Calu3 (cell line): ENCODE measurements around the gene LRRC31. TPM values are rescaled to one million over a fixed set of nuclear protein-coding genes. Genes with fewer than 3 reads are reported as not detected.

Experiments used
- BruUV-seq: library from RNA; stranded (reverse); fragments of 400-500 nt; replicated peaks from 2 replicates; lab custom pipeline; 2021; lab: Mats Ljungman, UMichigan
- CTCF ChIA-PET: fragments of 300-600 bp; sonication (Branson Sonifier 250); formaldehyde crosslinking; loops from one replicate; lab custom pipeline; 2022; ENCODE audit warnings: antibody characterized with exemption; lab: Charles Lee
- DNase-seq: peaks from one replicate; pipeline ENCODE4 v3.0.0; 2022
- H3K27ac Mint-ChIP-seq: one replicate; pipeline ENCODE4 v1.8.0; 2022; ENCODE audit warnings: mixed read lengths; ENCODE audit not compliant: unreplicated experiment
- H3K27me3 Mint-ChIP-seq: one replicate; pipeline ENCODE4 v1.8.0; 2022; ENCODE audit warnings: mixed read lengths; ENCODE audit not compliant: unreplicated experiment
- H3K36me3 Mint-ChIP-seq: one replicate; pipeline ENCODE4 v1.8.0; 2022; ENCODE audit warnings: mild to moderate bottlenecking, moderate library complexity, mixed read lengths; ENCODE audit not compliant: insufficient read depth, unreplicated experiment
- H3K4me1 Mint-ChIP-seq: one replicate; pipeline ENCODE4 v1.8.0; 2022; ENCODE audit warnings: mild to moderate bottlenecking, low read depth, mixed read lengths; ENCODE audit not compliant: unreplicated experiment
- H3K4me3 Mint-ChIP-seq: one replicate; pipeline ENCODE4 v1.8.0; 2022; ENCODE audit warnings: mild to moderate bottlenecking, low read depth, moderate library complexity, mixed read lengths; ENCODE audit not compliant: unreplicated experiment
- H3K9me3 Mint-ChIP-seq: one replicate; pipeline ENCODE4 v1.8.0; 2022; ENCODE audit warnings: low read depth, mixed read lengths; ENCODE audit not compliant: unreplicated experiment
- CTCF ChIP-seq: fragments of 200-600 bp; IDR thresholded peaks from one replicate; pipeline ENCODE4 v1.8.0; 2022; ENCODE audit warnings: antibody characterized with exemption; ENCODE audit not compliant: unreplicated experiment
- intact Hi-C: fragments of 100-400 bp; cut with micrococcal nuclease; formaldehyde crosslinking; loops from one replicate; pipeline ENCODE4 v1.10.0; 2022; ENCODE audit not compliant: unreplicated experiment
- total RNA-seq: library from RNA; stranded (reverse); gene quantifications from 2 replicates; pipeline ENCODE4 v1.2.3, GENCODE V29; 2022

The LRRC31 gene
- total RNA-seq, 1 experiment from 2014 or later = 2.8 TPM

GRCh38 chr3:169818316-169818715 is 51.4 kb downstream of the LRRC31 start:
- TF ChIP-seq CTCF = no peak
- H3K9me3 Mint-ChIP-seq = peaks cover 8% of the 10 kb centered on the region
- H3K27ac Mint-ChIP-seq = no peak overlapping the region
- intact Hi-C loops = no loop called here
- CTCF ChIA-PET = interaction anchor here (0.5 kb wide), 1 partner anchor 13 kb away, joined by 3 read pairs; no protein-coding TSS in a partner anchor
- no peak for DNase-seq
- peaks cover 31% of the 10 kb centered on the region for H3K27me3 Mint-ChIP-seq
- no peaks in the 10 kb centered on the region for H3K4me1 Mint-ChIP-seq
- H3K36me3 Mint-ChIP-seq = peaks cover 16% of the 10 kb centered on the region
- no TSS peak for BruUV-seq
- H3K4me3 Mint-ChIP-seq = no peak overlapping the region

- CTCF ChIA-PET = no interaction called here
- Mint-ChIP-seq H3K9me3 (peaks cover 8% of the 10 kb centered on the region), H3K4me1 (no peaks in the 10 kb centered on the region), H3K4me3 (no peak overlapping the region), H3K27me3 (peaks cover 42% of the 10 kb centered on the region), H3K36me3 (peaks cover 8% of the 10 kb centered on the region), H3K27ac (no peak overlapping the region)
- TF ChIP-seq CTCF = no peak
- BruUV-seq = no TSS peak
- intact Hi-C loops = no loop called here
- no peak for DNase-seq
Measured at GRCh38 chr3:169815590-169816150, 54.1 kb downstream of the LRRC31 start.

GRCh38 chr3:169813757-169814517 is 55.8 kb downstream of the LRRC31 start:
- no peak for DNase-seq
- peaks cover 8% of the 10 kb centered on the region for H3K9me3 Mint-ChIP-seq
- H3K27ac Mint-ChIP-seq = no peak overlapping the region
- H3K36me3 Mint-ChIP-seq = peaks cover 8% of the 10 kb centered on the region
- no peak overlapping the region for H3K4me3 Mint-ChIP-seq
- CTCF ChIA-PET = no interaction called here
- H3K27me3 Mint-ChIP-seq = peaks cover 42% of the 10 kb centered on the region
- H3K4me1 Mint-ChIP-seq = no peaks in the 10 kb centered on the region
- intact Hi-C loops = loop anchor here (1.0 kb wide), 1 partner anchor 31 kb away; no protein-coding TSS in a partner anchor
- no peak for TF ChIP-seq CTCF
- no TSS peak for BruUV-seq

- DNase-seq = no peak
- no peak overlapping the region for H3K4me3 Mint-ChIP-seq
- CTCF ChIA-PET = no interaction called here
- H3K4me1 Mint-ChIP-seq = no peaks in the 10 kb centered on the region
- peaks cover 8% of the 10 kb centered on the region for H3K36me3 Mint-ChIP-seq
- no TSS peak for BruUV-seq
- intact Hi-C loops = loop anchor here (1.0 kb wide), 1 partner anchor 32 kb away; no protein-coding TSS in a partner anchor
- H3K27ac Mint-ChIP-seq = no peak overlapping the region
- peaks cover 37% of the 10 kb centered on the region for H3K27me3 Mint-ChIP-seq
- no peak for TF ChIP-seq CTCF
- H3K9me3 Mint-ChIP-seq = peaks cover 8% of the 10 kb centered on the region
Measured at GRCh38 chr3:169813278-169813677, 56.5 kb downstream of the LRRC31 start.
